ENCODE data around the gene DDA1. TPM values are rescaled to one million over a fixed set of nuclear protein-coding genes. Genes with fewer than 3 reads are reported as not detected.
A peak's percentile ranks its signal among the peaks of the same experiment; 100 is the strongest.

DDA1 gene
- total RNA-seq, 1 donor from 2014 or later = 81.2 TPM

GRCh38 chr19:17346109-17346671 lies 36.8 kb downstream of the DDA1 start:
- H3K9me3 Mint-ChIP-seq (ENCODE audit: unreplicated experiment) = peaks cover 5% of the 10 kb centered on the region
- peak; percentile 88 for DNase-seq
- TF ChIP-seq CTCF (IDR thresholded peaks at IDR 0.05; ENCODE audit: partially characterized antibody, unreplicated experiment) = peak; percentile 96
- H3K27ac Mint-ChIP-seq (ENCODE audit: unreplicated experiment) = no peak overlapping the region
- no peaks in the 10 kb centered on the region for H3K4me1 Mint-ChIP-seq (ENCODE audit: low read depth, unreplicated experiment)
- peaks cover 2% of the 10 kb centered on the region for H3K27me3 Mint-ChIP-seq (ENCODE audit: unreplicated experiment)
- peak overlapping the region; percentile 49 for H3K4me3 Mint-ChIP-seq (ENCODE audit: unreplicated experiment)
- H3K36me3 Mint-ChIP-seq (ENCODE audit: unreplicated experiment) = no peaks in the 10 kb centered on the region

GRCh38 chr19:17347361-17347760 lies 38.0 kb downstream of the DDA1 start:
- no peak for DNase-seq
- no peak overlapping the region for H3K4me3 Mint-ChIP-seq (ENCODE audit: unreplicated experiment)

GRCh38 chr19:17347877-17348276 lies 38.5 kb downstream of the DDA1 start:
- Mint-ChIP-seq H3K9me3 (ENCODE audit: unreplicated experiment) (peaks cover 3% of the 10 kb centered on the region), H3K36me3 (ENCODE audit: unreplicated experiment) (no peaks in the 10 kb centered on the region), H3K4me1 (ENCODE audit: low read depth, unreplicated experiment) (no peaks in the 10 kb centered on the region), H3K27me3 (ENCODE audit: unreplicated experiment) (peaks cover 2% of the 10 kb centered on the region), H3K4me3 (ENCODE audit: unreplicated experiment) (peak overlapping the region; percentile 42), H3K27ac (ENCODE audit: unreplicated experiment) (peak overlapping the region; percentile 52)
- DNase-seq = no peak
- TF ChIP-seq CTCF (IDR thresholded peaks at IDR 0.05; ENCODE audit: partially characterized antibody, unreplicated experiment) = no peak

More at GRCh38 chr19:17347361-17347760, 38.0 kb downstream of the DDA1 start:
- H3K4me1 Mint-ChIP-seq (ENCODE audit: low read depth, unreplicated experiment) = no peaks in the 10 kb centered on the region
- peaks cover 3% of the 10 kb centered on the region for H3K9me3 Mint-ChIP-seq (ENCODE audit: unreplicated experiment)
- H3K27ac Mint-ChIP-seq (ENCODE audit: unreplicated experiment) = no peak overlapping the region
- H3K36me3 Mint-ChIP-seq (ENCODE audit: unreplicated experiment) = no peaks in the 10 kb centered on the region
- TF ChIP-seq CTCF (IDR thresholded peaks at IDR 0.05; ENCODE audit: partially characterized antibody, unreplicated experiment) = no peak
- H3K27me3 Mint-ChIP-seq (ENCODE audit: unreplicated experiment) = peaks cover 2% of the 10 kb centered on the region

- H3K36me3 Mint-ChIP-seq (ENCODE audit: unreplicated experiment) = no peaks in the 10 kb centered on the region
- TF ChIP-seq CTCF (IDR thresholded peaks at IDR 0.05; ENCODE audit: partially characterized antibody, unreplicated experiment) = no peak
- peaks cover 3% of the 10 kb centered on the region for H3K9me3 Mint-ChIP-seq (ENCODE audit: unreplicated experiment)
- no peak overlapping the region for H3K27ac Mint-ChIP-seq (ENCODE audit: unreplicated experiment)
- no peaks in the 10 kb centered on the region for H3K4me1 Mint-ChIP-seq (ENCODE audit: low read depth, unreplicated experiment)
- H3K27me3 Mint-ChIP-seq (ENCODE audit: unreplicated experiment) = peaks cover 6% of the 10 kb centered on the region
- no peak overlapping the region for H3K4me3 Mint-ChIP-seq (ENCODE audit: unreplicated experiment)
- peak; percentile 43 for DNase-seq
These were observed 39.3 kb downstream of the DDA1 start for GRCh38 chr19:17348700-17349099.

GRCh38 chr19:17351815-17352435 lies 42.6 kb downstream of the DDA1 start:
- Mint-ChIP-seq H3K4me1 (ENCODE audit: low read depth, unreplicated experiment) (no peaks in the 10 kb centered on the region), H3K27me3 (ENCODE audit: unreplicated experiment) (peaks cover 7% of the 10 kb centered on the region), H3K9me3 (ENCODE audit: unreplicated experiment) (peaks cover 3% of the 10 kb centered on the region), H3K36me3 (ENCODE audit: unreplicated experiment) (no peaks in the 10 kb centered on the region), H3K27ac (ENCODE audit: unreplicated experiment) (no peak overlapping the region), H3K4me3 (ENCODE audit: unreplicated experiment) (no peak overlapping the region)
- no peak for TF ChIP-seq CTCF (IDR thresholded peaks at IDR 0.05; ENCODE audit: partially characterized antibody, unreplicated experiment)
- no peak for DNase-seq

Measured in glutamatergic neuron (in vitro differentiated cells).